Activated T-cell treated with anti-CD3 and anti-CD28 coated beads for 4 hours (primary cell): ENCODE measurements around the gene CD72.

ENCODE experiments used
- DNase-seq: peaks from one replicate; pipeline ENCODE4 v3.0.0-alpha.2; 2020

CD72 gene

GRCh38 chr9:35618325-35618727 lies at the start of gene CD72:
TSS of gene CD72 (minus strand) at chr9:35618413. CDS start at chr9:35618303, 110 bp downstream.
- no peak for DNase-seq

GRCh38 chr9:35667939-35668338 lies 49.7 kb upstream of the CD72 start:
- no peak for DNase-seq

- no peak for DNase-seq
Measured at GRCh38 chr9:35666549-35666948, 48.3 kb upstream of the CD72 start.

GRCh38 chr9:35666045-35666444 lies 47.8 kb upstream of the CD72 start:
- no peak for DNase-seq

GRCh38 chr9:35665471-35665818 lies 47.2 kb upstream of the CD72 start:
- DNase-seq: no peak

- DNase-seq: peak; percentile 40
Measured at GRCh38 chr9:35664531-35665470, 46.6 kb upstream of the CD72 start, which contains the start of gene ARHGEF39. TSS of gene ARHGEF39 (minus strand) at chr9:35665195. CDS start at chr9:35665169, 26 bp downstream.

- DNase-seq: no peak
Measured at GRCh38 chr9:35662437-35662836, 44.2 kb upstream of the CD72 start.

GRCh38 chr9:35661756-35662350 lies 43.6 kb upstream of the CD72 start:
- DNase-seq: no peak

- no peak for DNase-seq
Measured at GRCh38 chr9:35660966-35661415, 42.8 kb upstream of the CD72 start.

- DNase-seq: no peak
Measured at GRCh38 chr9:35659340-35659739, 41.1 kb upstream of the CD72 start.

- DNase-seq: no peak
Measured at GRCh38 chr9:35658968-35659220, 40.7 kb upstream of the CD72 start.

GRCh38 chr9:35658137-35658967 lies 40.1 kb upstream of the CD72 start, which contains the start of gene CCDC107:
TSS of gene CCDC107 (plus strand) at chr9:35658292. CDS start at chr9:35658380, 88 bp downstream.
- DNase-seq: peak; percentile 73

GRCh38 chr9:35657546-35658136 lies 39.4 kb upstream of the CD72 start, which contains the start of gene RMRP:
TSS of gene RMRP (minus strand) at chr9:35658019.
- peak; percentile 90 for DNase-seq

- no peak for DNase-seq
Measured at GRCh38 chr9:35656831-35657545, 38.8 kb upstream of the CD72 start.

GRCh38 chr9:35656348-35656747 lies 38.1 kb upstream of the CD72 start:
- no peak for DNase-seq

GRCh38 chr9:35653611-35654010 lies 35.4 kb upstream of the CD72 start:
- no peak for DNase-seq

- no peak for DNase-seq
Measured at GRCh38 chr9:35652829-35653209, 34.6 kb upstream of the CD72 start.

- no peak for DNase-seq
Measured at GRCh38 chr9:35651956-35652828, 34.0 kb upstream of the CD72 start.

- DNase-seq: no peak
Measured at GRCh38 chr9:35650341-35651158, 32.3 kb upstream of the CD72 start, which contains the start of gene SIT1. TSS of gene SIT1 (minus strand) at chr9:35650931. CDS start at chr9:35650853, 78 bp downstream.
